K562 (cell line): ENCODE measurements around the gene PDE9A. TPM values are rescaled to one million over a fixed set of nuclear protein-coding genes. Genes with fewer than 3 reads are reported as not detected.

Experiments used
- ATAC-seq: fragments of 200-7000 bp; cut with Tn5 transposase; 3 replicates; pipeline ENCODE4 v1.9.1; 2020; ENCODE audit warnings: moderate library complexity
- BruUV-seq: library from RNA; stranded (reverse); fragments of 400-500 nt; replicated peaks from 2 replicates; lab custom pipeline; 2021; lab: Mats Ljungman, UMichigan
- CTCF ChIA-PET: fragments of 300-600 bp; formaldehyde crosslinking; extraction: SDS; loops from one replicate; lab custom pipeline; 2021; ENCODE audit warnings: low intra/inter-chr PET ratio; lab: Yijun Ruan, JAX
- POLR2A ChIA-PET: fragments of 300-600, 350-650 bp; sonication (Branson Sonifier 250); formaldehyde crosslinking; extraction: SDS; loops from one replicate; lab custom pipeline; 2021; ENCODE audit warnings: antibody characterized with exemption, inconsistent platforms; lab: Yijun Ruan, JAX
- DNase-seq, 4 experiments: peaks; one replicate each; pipeline versions ENCODE4 v3.0.0 to v3.0.0-alpha.2; 2011 to 2018; ENCODE audit warnings: low spot score in 3 of 4, mixed read lengths in 3 of 4; ENCODE audit errors: extremely low read depth in 1 of 4
- FAIRE-seq: peaks from 2 replicates; lab custom pipeline; 2011; peaks lifted over from hg19 to GRCh38; lab: Jason Lieb, UNC
- H2AFZ ChIP-seq: 2 replicates; pipeline ENCODE4 v1.6.0; 2011; ENCODE audit warnings: low read depth, low read length, control low read depth, inconsistent platforms
- H3K27ac ChIP-seq: fragments of 200-600 bp; 3 replicates; pipeline ENCODE4 v1.8.0; 2011; ENCODE audit warnings: low read depth, mild to moderate bottlenecking, control low read depth, inconsistent platforms, low read length, moderate library complexity, mixed read lengths; ENCODE audit errors: extremely low read depth
- H3K27me3 ChIP-seq, 2 experiments: fragments of 300-600 bp in 1 of 2; 2 replicates in 1 of 2; 3 replicates in 1 of 2; pipeline versions ENCODE4 v1.6.0 to v1.8.0; 2011; ENCODE audit warnings: inconsistent platforms in 2 of 2, low read length in 2 of 2, mild to moderate bottlenecking in 1 of 2, mixed read lengths in 1 of 2, moderate library complexity in 1 of 2; ENCODE audit not compliant: control insufficient read depth in 2 of 2, insufficient read depth in 2 of 2
- H3K36me3 ChIP-seq: fragments of 300-600 bp; 3 replicates; pipeline ENCODE4 v1.8.0; 2011; ENCODE audit warnings: mild to moderate bottlenecking, low read length, inconsistent platforms; ENCODE audit not compliant: control insufficient read depth, insufficient read depth
- H3K4me1 ChIP-seq, 2 experiments: fragments of 200-600 bp in 1 of 2; replicated peaks in 1 of 2; 2 replicates in 1 of 2; 3 replicates in 1 of 2; pipeline versions ENCODE4 v1.5.1 to v1.8.0; 2011; ENCODE audit warnings: inconsistent platforms in 2 of 2, low read length in 2 of 2, mild to moderate bottlenecking in 1 of 2, mixed read lengths in 1 of 2, moderate library complexity in 1 of 2; ENCODE audit not compliant: control insufficient read depth in 2 of 2, insufficient read depth in 2 of 2
- H3K4me2 ChIP-seq: 2 replicates; pipeline ENCODE4 v1.6.1; 2011; ENCODE audit warnings: low read length, control low read depth, inconsistent platforms, mixed read lengths; ENCODE audit not compliant: insufficient read depth
- H3K4me3 ChIP-seq: fragments of 200-600 bp; sonication (generic), shearing (Covaris generic); 2 replicates; pipeline ENCODE4 v1.5.1; 2016; ENCODE audit warnings: control low read depth, inconsistent platforms
- H3K79me2 ChIP-seq: fragments of 200-600 bp; 3 replicates; pipeline ENCODE4 v1.8.0; 2011; ENCODE audit warnings: low read length, inconsistent platforms; ENCODE audit not compliant: control insufficient read depth, insufficient read depth
- H3K9ac ChIP-seq, 2 experiments: 2 replicates each; pipeline versions ENCODE4 v1.6.0 to v1.6.1; 2011; ENCODE audit warnings: low read depth in 2 of 2, low read length in 2 of 2, control low read depth in 1 of 2, inconsistent platforms in 1 of 2, mild to moderate bottlenecking in 1 of 2, mixed read lengths in 1 of 2; ENCODE audit not compliant: insufficient read depth in 1 of 2
- H3K9me1 ChIP-seq: one replicate; pipeline ENCODE4 v1.6.0; 2011; ENCODE audit warnings: inconsistent platforms, mild to moderate bottlenecking, low read length, moderate library complexity; ENCODE audit not compliant: control insufficient read depth, insufficient read depth
- H3K9me3 ChIP-seq: replicated peaks from 2 replicates; pipeline ENCODE4 v1.5.1; 2011; ENCODE audit warnings: low read depth, low read length, inconsistent platforms; ENCODE audit not compliant: control insufficient read depth, insufficient read depth
- H4K20me1 ChIP-seq: replicated peaks from 2 replicates; pipeline ENCODE4 v1.6.1; 2011; ENCODE audit warnings: low read length, inconsistent platforms, mixed read lengths; ENCODE audit not compliant: control insufficient read depth, insufficient read depth
- ATF7 ChIP-seq: fragments of 450-650 bp; IDR thresholded peaks from 2 replicates; pipeline ENCODE4 v1.7.1; 2014; ENCODE audit warnings: mild to moderate bottlenecking, moderate library complexity
- CXXC5 ChIP-seq: fragments of 250-450 bp; sonication (Bioruptor Pico); IDR thresholded peaks from 2 replicates; pipeline ENCODE4 v1.8.0; 2022; ENCODE audit warnings: inconsistent platforms, mild to moderate bottlenecking, moderate library complexity
- EGR1 ChIP-seq: fragments of 450-650 bp; conservative IDR thresholded peaks from 2 replicates; pipeline ENCODE4 v1.6.1; 2017; ENCODE audit warnings: mild to moderate bottlenecking
- FOXP1 ChIP-seq: sonication (generic); formaldehyde crosslinking; IDR thresholded peaks from 2 replicates; pipeline ENCODE4 v1.8.0; 2022; ENCODE audit warnings: mild to moderate bottlenecking, missing genetic modification reagents
- GABPB1 ChIP-seq: sonication (generic); formaldehyde crosslinking; IDR thresholded peaks from 2 replicates; pipeline ENCODE4 v1.8.0; 2022; ENCODE audit warnings: mild to moderate bottlenecking, missing genetic modification reagents
- KLF1 ChIP-seq: fragments of 450-650 bp; IDR thresholded peaks from 2 replicates; pipeline ENCODE4 v1.6.1; 2016; ENCODE audit warnings: missing genetic modification characterization, missing compliant biosample characterization
- KLF13 ChIP-seq: fragments of 450-650 bp; IDR thresholded peaks from 2 replicates; pipeline ENCODE4 v1.6.1; 2016; ENCODE audit warnings: missing genetic modification characterization, low read depth, mild to moderate bottlenecking, missing compliant biosample characterization, moderate library complexity, borderline replicate concordance
- PKNOX1 ChIP-seq: fragments of 450-650 bp; IDR thresholded peaks from 2 replicates; pipeline ENCODE4 v1.6.1; 2016
- RHOXF2B ChIP-seq: fragments of 250-450 bp; sonication (Bioruptor Pico); conservative IDR thresholded peaks from 2 replicates; pipeline ENCODE4 v1.5.1; 2021
- SAFB ChIP-seq: fragments of 200-400 bp; formaldehyde crosslinking; IDR thresholded peaks from 2 replicates; pipeline ENCODE4 v1.6.1; 2017; ENCODE audit warnings: low read depth, low read length, borderline replicate concordance
- STAG1 ChIP-seq: sonication (generic); formaldehyde crosslinking; IDR thresholded peaks from 2 replicates; pipeline ENCODE4 v1.5.0; 2020; ENCODE audit warnings: missing genetic modification reagents, borderline replicate concordance
- TEAD1 ChIP-seq, 2 experiments: fragments of 450-650 bp in 1 of 2; sonication (generic) in 1 of 2; formaldehyde crosslinking; IDR thresholded peaks; 2 replicates each; pipeline versions ENCODE4 v1.4.0 to v1.8.0; 2020 to 2022; ENCODE audit warnings: mild to moderate bottlenecking in 2 of 2, missing genetic modification reagents in 1 of 2
- TOE1 ChIP-seq, 2 experiments: fragments of 450-650 bp in 1 of 2; sonication (generic) in 1 of 2; formaldehyde crosslinking in 1 of 2; IDR thresholded peaks; 2 replicates each; pipeline versions ENCODE4 v1.7.1 to v1.8.0; 2016 to 2022; ENCODE audit warnings: borderline replicate concordance in 2 of 2, mild to moderate bottlenecking in 2 of 2, antibody characterized with exemption in 1 of 2, inconsistent platforms in 1 of 2, low read depth in 1 of 2, missing genetic modification reagents in 1 of 2, moderate library complexity in 1 of 2
- XRCC5 ChIP-seq: fragments of 200-400 bp; formaldehyde crosslinking; IDR thresholded peaks from 2 replicates; pipeline ENCODE4 v1.6.1; 2017; ENCODE audit warnings: low read depth, mild to moderate bottlenecking, low read length
- ZNF184 ChIP-seq: sonication (generic); formaldehyde crosslinking; IDR thresholded peaks from 2 replicates; pipeline ENCODE4 v1.5.0; 2020; ENCODE audit warnings: missing genetic modification reagents
- ZNF24 ChIP-seq: fragments of 450-650 bp; IDR thresholded peaks from 2 replicates; pipeline ENCODE4 v1.6.1; 2016
- ZNF282 ChIP-seq: sonication (generic); formaldehyde crosslinking; IDR thresholded peaks from 2 replicates; pipeline ENCODE4 v1.8.1; 2023; ENCODE audit warnings: missing genetic modification reagents
- ZNF445 ChIP-seq: fragments of 250-450 bp; sonication (Bioruptor Pico); IDR thresholded peaks from 2 replicates; pipeline ENCODE4 v1.4.0; 2020; ENCODE audit warnings: low read depth, mild to moderate bottlenecking, moderate library complexity
- ZNF717 ChIP-seq: fragments of 250-450 bp; sonication (Bioruptor Pico); IDR thresholded peaks from 2 replicates; pipeline ENCODE4 v1.5.0; 2021
- WGBS: fragments of 100-300 bp; shearing (Covaris generic); methylation state at CpG from one replicate; pipeline ENCODE4 v1.1.6; 2016; ENCODE audit warnings: low coverage, mixed read lengths; ENCODE audit not compliant: insufficient coverage; ENCODE audit errors: missing lambda C conversion rate; 5-methylcytosine and 5-hydroxymethylcytosine counted together
- in situ Hi-C: fragments of 300-500 bp; cut with MboI; formaldehyde crosslinking; loops from 4 replicates; pipeline ENCODE4 v1.15.0; 2018; ENCODE audit warnings: inconsistent platforms, mixed read lengths
- intact Hi-C: fragments of 100-400 bp; cut with micrococcal nuclease; formaldehyde crosslinking; loops from 2 replicates; pipeline ENCODE4 v1.14.2; 2022
- polyA plus RNA-seq, 8 experiments: library from polyadenylated mRNA; depleted of rRNA in 4 of 8; stranded (reverse) in 5 of 8; unstranded in 3 of 8; fragments of >200 nt; fragmentation: Nextera tagmentation in 2 of 8; fragmentation: Illumina TruSeq in 1 of 8; extraction: Ambion mirVana in 2 of 8; extraction: Trizol in 1 of 8; gene quantifications; 2 replicates each; pipeline versions ENCODE4 v1.2.1 to v1.2.3, GENCODE V29; 2011 to 2014; ENCODE audit warnings: inconsistent platforms in 1 of 8, missing spikeins in 1 of 8
- total RNA-seq, 7 experiments: library from RNA; depleted of rRNA in 6 of 7; stranded (reverse); fragments of >200 nt in 6 of 7; fragmentation: Illumina TruSeq in 2 of 7; extraction: Trizol in 2 of 7; gene quantifications; 2 replicates each; pipeline versions ENCODE4 v1.2.1 to v1.2.3, GENCODE V29; 2011 to 2021; ENCODE audit warnings: low replicate concordance in 1 of 7
- TF ChIP-seq, protein P1 (sequence below): fragments of 450-650 bp; formaldehyde crosslinking; IDR thresholded peaks from 2 replicates; pipeline ENCODE4 v1.4.0; 2022; ENCODE audit warnings: missing genetic modification characterization

The PDE9A gene
- total and polyA plus RNA-seq, 9 of the 15 experiments (the other 6 are each of a cell fraction or from before 2014, with no cell fraction given), result 0.07 to 0.27 TPM; not detected in 7

- CTCF ChIA-PET, result no interaction called here
- Histone ChIP-seq H3K27ac (no peak overlapping the region), H3K27me3 (peaks cover 9 to 52% of the 10 kb centered on the region in 2 experiments; a peak in 4 of 5 replicates), H3K4me1 (peaks cover 15 to 23% of the 10 kb centered on the region in 2 experiments), H3K9ac (no peak overlapping the region), H3K9me1 (no peaks in the 10 kb centered on the region), H3K9me3 (peaks cover 6% of the 10 kb centered on the region; the same call in 1 of the 2 replicates), H3K36me3 (no peaks in the 10 kb centered on the region), H3K79me2 (no peaks in the 10 kb centered on the region), H2AFZ (peak overlapping the region; percentile 67), H3K4me2 (peak overlapping the region; percentile 6; the same call in 1 of the 2 replicates), H3K4me3 (no peak overlapping the region), H4K20me1 (peaks cover 15% of the 10 kb centered on the region; the same call in 1 of the 2 replicates)
- ATAC-seq (peak; percentile 96), FAIRE-seq (peak; percentile 93), DNase-seq (peak; percentile 45 to 96 (median 94))
- WGBS, result 41% methylated on average over 29 of the region's 30 CpGs
- BruUV-seq, result no TSS peak
- in situ Hi-C loops (no loop called here), intact Hi-C loops (no loop called here)
- POLR2A ChIA-PET, result interaction anchor here (0.6 to 1.1 kb wide), 3 partner anchors 13 to 274 kb away, joined by 3 to 5 read pairs (median 3); no protein-coding TSS in a partner anchor
- TF ChIP-seq, protein P1, sequence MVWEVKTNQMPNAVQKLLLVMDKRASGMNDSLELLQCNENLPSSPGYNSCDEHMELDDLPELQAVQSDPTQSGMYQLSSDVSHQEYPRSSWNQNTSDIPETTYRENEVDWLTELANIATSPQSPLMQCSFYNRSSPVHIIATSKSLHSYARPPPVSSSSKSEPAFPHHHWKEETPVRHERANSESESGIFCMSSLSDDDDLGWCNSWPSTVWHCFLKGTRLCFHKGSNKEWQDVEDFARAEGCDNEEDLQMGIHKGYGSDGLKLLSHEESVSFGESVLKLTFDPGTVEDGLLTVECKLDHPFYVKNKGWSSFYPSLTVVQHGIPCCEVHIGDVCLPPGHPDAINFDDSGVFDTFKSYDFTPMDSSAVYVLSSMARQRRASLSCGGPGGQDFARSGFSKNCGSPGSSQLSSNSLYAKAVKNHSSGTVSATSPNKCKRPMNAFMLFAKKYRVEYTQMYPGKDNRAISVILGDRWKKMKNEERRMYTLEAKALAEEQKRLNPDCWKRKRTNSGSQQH (CRISPR knock-in tag), result no peak
- TF ChIP-seq ZNF184 (0 out of 2 replicates have a peak, but pooled peaks have one; percentile 38), KLF1 (tag) (peak; percentile 68; the same call in 1 of the 2 replicates), KLF13 (tag) (no peak), GABPB1 (CRISPR knock-in tag) (peak; percentile 64), STAG1 (CRISPR knock-in tag) (no peak), ZNF282 (CRISPR knock-in tag) (no peak), TEAD1 (CRISPR knock-in tag; IDR thresholded peaks at IDR 0.05) (0 out of 4 replicates have a peak, but pooled peaks of 1 of the 2 experiments have one; percentile 52), TOE1 (IDR thresholded peaks at IDR 0.05; ENCODE audit: borderline replicate concordance) (no peak), TOE1 (CRISPR knock-in tag; IDR thresholded peaks at IDR 0.05; ENCODE audit: borderline replicate concordance, low read depth) (no peak), XRCC5 (peak; percentile 23; the same call in 1 of the 2 replicates), ZNF717 (CRISPR knock-in tag) (no peak), FOXP1 (CRISPR knock-in tag) (peak; percentile 69; the same call in 1 of the 2 replicates), CXXC5 (CRISPR knock-in tag) (no peak), ATF7 (peak; percentile 42; the same call in 1 of the 2 replicates), RHOXF2B (CRISPR knock-in tag) (no peak), SAFB (peak; percentile 24; the same call in 1 of the 2 replicates), ZNF24 (no peak), EGR1 (0 out of 2 replicates have a peak, but pooled peaks have one; percentile 15), PKNOX1 (no peak), ZNF445 (CRISPR knock-in tag) (no peak)
These were observed 12.8 kb downstream of the PDE9A start for GRCh38 chr21:42666023-42666747.
